K562 (cell line): ENCODE measurements around the gene ACOT7. TPM values are rescaled to one million over a fixed set of nuclear protein-coding genes. Genes with fewer than 3 reads are reported as not detected.

Source experiments
- AFF1 ChIP-seq, 2 experiments: fragments of 450-650 bp; IDR thresholded peaks; 2 replicates each; pipeline ENCODE4 v1.6.1; 2018; ENCODE audit warnings: mild to moderate bottlenecking in 2 of 2, low read depth in 1 of 2; ENCODE audit not compliant: partially characterized antibody in 2 of 2
- CEBPZ ChIP-seq: fragments of 150-350 bp; IDR thresholded peaks from 2 replicates; pipeline ENCODE4 v1.6.1; 2014; ENCODE audit warnings: low read depth, mild to moderate bottlenecking, low read length, borderline replicate concordance
- ESRRA ChIP-seq: fragments of 450-650 bp; IDR thresholded peaks from 2 replicates; pipeline ENCODE4 v1.6.1; 2014; ENCODE audit warnings: low read depth, mild to moderate bottlenecking, moderate library complexity, borderline replicate concordance
- ETV6 ChIP-seq, 3 experiments: fragments of 150-350 bp in 1 of 3; sonication (generic) in 1 of 3; formaldehyde crosslinking in 1 of 3; IDR thresholded peaks; 2 replicates each; pipeline versions ENCODE4 v1.6.1 to v1.8.0; 2014 to 2022; ENCODE audit warnings: borderline replicate concordance in 2 of 3, low read depth in 2 of 3, antibody characterized with exemption in 1 of 3, low read length in 1 of 3, mild to moderate bottlenecking in 1 of 3, missing genetic modification reagents in 1 of 3
- HNRNPK ChIP-seq: fragments of 200-400 bp; formaldehyde crosslinking; IDR thresholded peaks from one replicate; pipeline ENCODE4 v1.6.1; 2018; ENCODE audit warnings: mild to moderate bottlenecking, low read depth, low read length; ENCODE audit not compliant: poor library complexity, severe bottlenecking
- ILK ChIP-seq: fragments of 450-650 bp; IDR thresholded peaks from 2 replicates; pipeline ENCODE4 v1.6.1; 2016; ENCODE audit warnings: missing genetic modification characterization, low read depth, mild to moderate bottlenecking, missing compliant biosample characterization, moderate library complexity, borderline replicate concordance
- MECOM ChIP-seq: fragments of 250-450 bp; sonication (Bioruptor Pico); IDR thresholded peaks from 2 replicates; pipeline ENCODE4 v1.8.0; 2022; ENCODE audit warnings: inconsistent platforms
- MTA1 ChIP-seq: fragments of 450-650 bp; IDR thresholded peaks from 2 replicates; pipeline ENCODE4 v1.6.1; 2017; ENCODE audit warnings: borderline replicate concordance
- MTA3 ChIP-seq: fragments of 450-650 bp; formaldehyde crosslinking; IDR thresholded peaks from 2 replicates; pipeline ENCODE4 v1.6.1; 2017; ENCODE audit warnings: mild to moderate bottlenecking, borderline replicate concordance
- NEUROD1 ChIP-seq: fragments of 150-350 bp; IDR thresholded peaks from 2 replicates; pipeline ENCODE4 v1.6.1; 2014; ENCODE audit warnings: borderline replicate concordance, low read length, low read depth; ENCODE audit not compliant: partially characterized antibody
- PATZ1 ChIP-seq: fragments of 250-450 bp; sonication (Bioruptor Pico); IDR thresholded peaks from 2 replicates; pipeline ENCODE4 v1.5.0; 2020; ENCODE audit warnings: mild to moderate bottlenecking, borderline replicate concordance
- WHSC1 ChIP-seq: IDR thresholded peaks from one replicate; pipeline ENCODE4 v1.6.1; 2012; ENCODE audit warnings: low read length, control low read depth, inconsistent platforms
- ZNF212 ChIP-seq: fragments of 450-650 bp; formaldehyde crosslinking; IDR thresholded peaks from 2 replicates; pipeline ENCODE4 v1.4.0; 2020; ENCODE audit warnings: mild to moderate bottlenecking
- ZNF311 ChIP-seq: fragments of 250-450 bp; sonication (Bioruptor Pico); IDR thresholded peaks from 2 replicates; pipeline ENCODE4 v1.4.0; 2020; ENCODE audit warnings: mild to moderate bottlenecking, moderate library complexity
- ZNF511 ChIP-seq: sonication (generic); formaldehyde crosslinking; IDR thresholded peaks from 2 replicates; pipeline ENCODE4 v1.8.0; 2022; ENCODE audit warnings: mild to moderate bottlenecking, missing genetic modification reagents
- ZNF77 ChIP-seq: fragments of 250-450 bp; sonication (Bioruptor Pico); IDR thresholded peaks from 2 replicates; pipeline ENCODE4 v1.5.0; 2020
- polyA plus RNA-seq, 8 experiments: library from polyadenylated mRNA; depleted of rRNA in 4 of 8; stranded (reverse) in 5 of 8; unstranded in 3 of 8; fragments of >200 nt; fragmentation: Nextera tagmentation in 2 of 8; fragmentation: Illumina TruSeq in 1 of 8; extraction: Ambion mirVana in 2 of 8; extraction: Trizol in 1 of 8; gene quantifications; 2 replicates each; pipeline versions ENCODE4 v1.2.1 to v1.2.3, GENCODE V29; 2011 to 2014; ENCODE audit warnings: inconsistent platforms in 1 of 8, missing spikeins in 1 of 8
- total RNA-seq, 7 experiments: library from RNA; depleted of rRNA in 6 of 7; stranded (reverse); fragments of >200 nt in 6 of 7; fragmentation: Illumina TruSeq in 2 of 7; extraction: Trizol in 2 of 7; gene quantifications; 2 replicates each; pipeline versions ENCODE4 v1.2.1 to v1.2.3, GENCODE V29; 2011 to 2021; ENCODE audit warnings: low replicate concordance in 1 of 7

ACOT7 gene
- total and polyA plus RNA-seq, 9 of the 15 experiments (the other 6 are each of a cell fraction or from before 2014, with no cell fraction given): 7.0 to 92.6 (median 37.2) TPM

GRCh38 chr1:6343506-6344405, 49.8 kb downstream of the ACOT7 start (continued):
- TF ChIP-seq MECOM (CRISPR knock-in tag) (no peak), ILK (tag) (no peak), WHSC1 (no peak), PATZ1 (no peak), MTA1 (no peak), MTA3 (peak; percentile 27; the same call in 1 of the 2 replicates), ZNF212 (no peak), ZNF77 (CRISPR knock-in tag) (no peak), ETV6 (IDR thresholded peaks at IDR 0.05; ENCODE audit: borderline replicate concordance in 1 of 2, low read depth in 2 of 2, low read length in 1 of 2) (no peak), ETV6 (CRISPR knock-in tag; IDR thresholded peaks at IDR 0.05; ENCODE audit: borderline replicate concordance) (no peak), ZNF511 (no peak), ESRRA (no peak), HNRNPK (no peak), ZNF311 (CRISPR knock-in tag) (no peak), CEBPZ (no peak), AFF1 (IDR thresholded peaks at IDR 0.05; ENCODE audit: low read depth in 1 of 2, partially characterized antibody in 2 of 2) (no peak), NEUROD1 (no peak)
